OCI-LY1 (cell line): ENCODE measurements around the gene TPM2.

Source experiments
- CTCF ChIP-seq: fragments of 200-600 bp; sonication (generic), shearing (Covaris generic); IDR thresholded peaks from 2 replicates; pipeline ENCODE4 v1.5.1; 2017; ENCODE audit warnings: mild to moderate bottlenecking, antibody characterized with exemption, low read length, moderate library complexity, mixed read lengths
- EZH2 ChIP-seq: fragments of 200-600 bp; sonication (generic), shearing (Covaris generic); IDR thresholded peaks from 2 replicates; pipeline ENCODE4 v1.8.0; 2017; ENCODE audit warnings: borderline replicate concordance, mixed run types, mild to moderate bottlenecking, antibody characterized with exemption, low read length, moderate library complexity, mixed read lengths

DNA sequence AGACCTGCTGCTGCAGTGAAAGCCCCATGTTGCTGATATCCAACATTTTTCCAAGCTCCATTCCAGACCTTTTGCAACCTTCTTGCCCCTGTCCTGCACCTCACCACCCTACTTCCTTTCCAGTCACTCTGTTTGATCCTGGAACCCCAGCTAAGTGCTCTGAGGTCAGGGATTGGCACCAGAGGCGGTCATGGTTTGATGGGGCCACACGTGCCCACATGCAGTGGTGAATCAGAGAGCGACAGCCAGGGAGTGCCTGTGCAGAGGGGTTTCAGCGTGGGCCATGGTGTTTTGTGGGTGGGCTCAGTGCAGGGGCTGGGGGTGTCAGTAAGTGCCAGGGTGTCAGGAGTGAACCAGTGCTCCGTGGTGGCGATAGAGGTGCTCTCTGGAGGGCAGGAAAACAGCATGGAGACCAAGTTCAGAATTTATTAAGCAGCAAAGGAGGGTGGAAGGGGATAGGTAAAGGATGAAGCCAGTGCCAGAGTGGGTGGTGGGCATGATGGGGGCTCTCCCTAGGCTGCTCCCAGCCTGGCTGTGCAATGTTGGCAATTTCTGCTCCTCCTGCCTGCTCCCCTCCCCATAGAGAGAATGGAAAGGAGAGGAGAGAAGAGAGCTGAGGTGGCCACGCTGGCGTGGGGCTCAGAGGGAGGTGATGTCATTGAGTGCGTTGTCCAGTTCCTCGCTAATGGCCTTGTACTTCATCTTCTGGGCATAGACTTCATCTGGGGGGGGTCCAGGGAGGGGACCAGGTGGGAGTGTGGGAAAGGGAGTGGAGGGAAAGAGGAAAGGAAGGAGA lies 7.0 kb downstream of the TPM2 start:
- TF ChIP-seq EZH2 (no peak), CTCF (no peak)
